Measurements from ENCODE around the gene PITPNM3.

PITPNM3 gene

GRCh38 chr17:6554342-6554741, 2.0 kb downstream of the PITPNM3 start:
- no peak for DNase-seq (ENCODE audit: extremely low read depth in 1 of 2, low read depth in 1 of 2)

- no peak for DNase-seq (ENCODE audit: extremely low read depth in 1 of 2, low read depth in 1 of 2)
Observed at GRCh38 chr17:6551869-6552531, 4.4 kb downstream of the PITPNM3 start.

- DNase-seq (ENCODE audit: extremely low read depth in 1 of 2, low read depth in 1 of 2) = no peak
Observed at GRCh38 chr17:6551356-6551755, 5.0 kb downstream of the PITPNM3 start.

- DNase-seq (ENCODE audit: extremely low read depth in 1 of 2, low read depth in 1 of 2) = no peak
Observed at GRCh38 chr17:6549384-6550036, 6.8 kb downstream of the PITPNM3 start.

- DNase-seq (ENCODE audit: extremely low read depth in 1 of 2, low read depth in 1 of 2) = no peak
Observed at GRCh38 chr17:6548578-6549330, 7.6 kb downstream of the PITPNM3 start.

- no peak for DNase-seq (ENCODE audit: extremely low read depth in 1 of 2, low read depth in 1 of 2)
Observed at GRCh38 chr17:6548034-6548433, 8.3 kb downstream of the PITPNM3 start.

- no peak for DNase-seq (ENCODE audit: extremely low read depth in 1 of 2, low read depth in 1 of 2)
Observed at GRCh38 chr17:6547336-6547735, 9.0 kb downstream of the PITPNM3 start.

- DNase-seq (ENCODE audit: extremely low read depth in 1 of 2, low read depth in 1 of 2) = no peak
Observed at GRCh38 chr17:6546069-6546718, 10.2 kb downstream of the PITPNM3 start.

- DNase-seq (ENCODE audit: extremely low read depth in 1 of 2, low read depth in 1 of 2) = no peak
Observed at GRCh38 chr17:6545291-6545690, 11.1 kb downstream of the PITPNM3 start.

GRCh38 chr17:6544011-6544370, 12.4 kb downstream of the PITPNM3 start:
- DNase-seq (ENCODE audit: extremely low read depth in 1 of 2, low read depth in 1 of 2) = no peak

GRCh38 chr17:6543079-6544010, 13.0 kb downstream of the PITPNM3 start:
- no peak for DNase-seq (ENCODE audit: extremely low read depth in 1 of 2, low read depth in 1 of 2)

GRCh38 chr17:6542577-6542976, 13.8 kb downstream of the PITPNM3 start:
- no peak for DNase-seq (ENCODE audit: extremely low read depth in 1 of 2, low read depth in 1 of 2)

- DNase-seq (ENCODE audit: extremely low read depth in 1 of 2, low read depth in 1 of 2) = no peak
Observed at GRCh38 chr17:6541886-6542285, 14.5 kb downstream of the PITPNM3 start.

- no peak for DNase-seq (ENCODE audit: extremely low read depth in 1 of 2, low read depth in 1 of 2)
Observed at GRCh38 chr17:6539871-6540270, 16.5 kb downstream of the PITPNM3 start.

GRCh38 chr17:6536566-6537065, 19.7 kb downstream of the PITPNM3 start:
- no peak for DNase-seq (ENCODE audit: extremely low read depth in 1 of 2, low read depth in 1 of 2)

- no peak for DNase-seq (ENCODE audit: extremely low read depth in 1 of 2, low read depth in 1 of 2)
Observed at GRCh38 chr17:6536053-6536452, 20.3 kb downstream of the PITPNM3 start.

GRCh38 chr17:6534846-6535514, 21.4 kb downstream of the PITPNM3 start:
- no peak for DNase-seq (ENCODE audit: extremely low read depth in 1 of 2, low read depth in 1 of 2)

GRCh38 chr17:6532441-6532885, 23.9 kb downstream of the PITPNM3 start:
- DNase-seq (ENCODE audit: extremely low read depth in 1 of 2, low read depth in 1 of 2) = no peak

- DNase-seq (ENCODE audit: extremely low read depth in 1 of 2, low read depth in 1 of 2) = no peak
Observed at GRCh38 chr17:6531575-6531974, 24.8 kb downstream of the PITPNM3 start.
